SW480 (cell line): Measurements from ENCODE around the gene DNAJB5.
"Not testable (repeated sequence)": the region's sequence is repeated elsewhere in the genome, so short reads cannot be mapped to it uniquely, and the experiment has no call there.

Source experiments
- DNase-seq: peaks from one replicate; pipeline ENCODE4 v3.0.0-alpha.2; 2016; ENCODE audit warnings: low spot score

Gene DNAJB5

GRCh38 chr9:35000535-35001284, 11.2 kb downstream of the DNAJB5 start:
- no peak for DNase-seq

DNA sequence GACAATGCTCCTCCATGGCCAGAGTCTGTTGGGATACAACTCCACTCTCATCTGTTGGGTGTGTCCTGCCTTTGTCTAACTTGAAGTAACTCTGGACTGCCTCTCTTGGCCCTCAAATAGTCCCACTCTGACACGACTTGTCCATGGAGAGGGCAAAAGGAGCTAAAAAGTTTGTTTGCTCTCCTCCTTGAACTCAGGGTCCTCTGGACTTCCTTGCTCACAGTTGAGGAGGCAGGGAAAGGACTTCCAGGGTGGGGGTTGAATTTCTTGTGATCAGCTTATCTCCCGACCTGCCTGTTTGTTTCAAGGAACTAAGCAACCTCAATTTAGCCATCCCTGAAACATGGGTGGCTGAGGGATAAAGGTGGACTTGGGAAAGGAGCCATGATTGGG, 11.7 kb downstream of the DNAJB5 start:
- no peak for DNase-seq

DNA sequence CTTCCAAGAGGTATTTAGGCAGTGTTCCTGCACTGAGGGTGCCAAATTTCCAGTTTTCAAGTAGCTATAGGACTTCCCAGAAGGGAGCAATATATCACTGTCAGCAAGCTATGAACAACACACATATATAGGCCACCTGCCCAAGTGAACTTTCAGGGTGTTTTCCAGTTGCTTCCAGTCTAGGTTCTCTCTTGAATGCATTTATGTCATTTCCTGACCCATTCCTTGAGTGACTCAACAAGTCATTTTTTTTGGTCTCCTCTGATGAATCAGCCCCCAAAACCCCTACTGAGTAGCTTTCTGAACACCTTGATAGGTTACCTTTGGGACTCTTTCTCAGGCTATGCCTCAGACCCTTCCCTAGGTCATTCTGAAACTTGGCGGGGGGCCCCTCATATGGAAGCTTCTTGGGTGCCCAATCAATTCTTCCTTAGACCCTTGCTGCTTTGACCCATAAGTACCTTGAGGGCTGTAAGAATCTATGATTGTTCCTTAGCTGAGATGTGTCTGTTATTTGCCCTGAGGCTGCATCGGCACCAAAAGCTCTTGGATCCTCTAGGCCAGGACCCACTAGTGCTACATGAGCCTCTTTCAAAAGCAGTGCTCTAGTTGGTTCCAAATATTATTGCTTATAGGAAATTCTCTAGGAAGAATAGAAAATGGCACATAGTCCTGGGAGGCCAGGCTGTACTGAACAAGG, 12.4 kb downstream of the DNAJB5 start:
- DNase-seq = no peak

GRCh38 chr9:35002623-35003022, 13.1 kb downstream of the DNAJB5 start:
- DNase-seq = no peak

DNA sequence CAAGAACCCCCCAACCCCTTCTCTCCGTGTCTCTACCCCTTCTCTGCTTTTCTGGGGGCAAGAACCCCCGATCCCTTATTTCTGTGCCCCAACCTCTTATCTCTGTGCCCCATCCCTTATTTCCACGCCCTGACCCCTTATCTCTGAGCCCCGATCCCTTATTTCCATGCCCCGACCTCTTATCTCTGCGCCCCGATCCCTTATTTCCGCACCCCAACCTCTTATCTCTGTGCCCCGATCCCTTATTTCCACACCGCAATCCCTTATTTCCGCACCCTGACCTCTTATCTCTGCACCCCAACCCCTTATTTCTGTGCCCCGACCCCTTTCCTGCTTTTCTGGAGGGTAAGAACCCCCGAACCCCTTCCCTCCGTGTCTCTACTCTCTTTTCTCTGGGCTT, 14.8 kb downstream of the DNAJB5 start:
- not testable (repeated sequence) for DNase-seq

GRCh38 chr9:35010351-35010958, 20.9 kb downstream of the DNAJB5 start:
- DNase-seq = no peak

- no peak for DNase-seq
These were observed 25.0 kb downstream of the DNAJB5 start for GRCh38 chr9:35014517-35014916.

GRCh38 chr9:35023443-35023842, 33.9 kb downstream of the DNAJB5 start:
- DNase-seq = not testable (repeated sequence)

GRCh38 chr9:35026671-35027070, 37.1 kb downstream of the DNAJB5 start:
- DNase-seq = no peak

GRCh38 chr9:35027374-35027773, 37.8 kb downstream of the DNAJB5 start:
- DNase-seq = no peak

GRCh38 chr9:35027860-35028259, 38.3 kb downstream of the DNAJB5 start:
- DNase-seq = no peak

DNA sequence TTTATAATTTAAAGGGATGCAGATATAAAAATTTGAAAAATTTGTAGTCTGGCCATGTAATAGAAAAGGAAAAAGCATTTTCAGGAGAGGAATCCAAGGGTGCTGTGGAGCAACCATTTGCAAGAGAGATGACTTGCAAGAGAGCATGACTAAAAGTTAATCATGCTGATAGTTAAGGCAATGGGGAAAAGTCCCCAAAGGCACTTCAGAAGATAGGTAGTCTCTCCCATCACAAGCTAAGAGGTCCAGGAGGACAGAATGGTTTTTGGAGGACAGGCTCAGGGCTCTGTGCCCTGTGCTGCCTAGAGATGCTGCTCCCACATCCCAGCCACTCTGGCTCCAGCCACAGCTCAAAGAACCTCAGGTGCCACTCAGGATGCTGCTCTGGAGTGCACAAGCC, 38.8 kb downstream of the DNAJB5 start:
- no peak for DNase-seq

GRCh38 chr9:35029241-35029640, 39.7 kb downstream of the DNAJB5 start:
- no peak for DNase-seq

GRCh38 chr9:35029852-35030251, 40.3 kb downstream of the DNAJB5 start:
- no peak for DNase-seq

GRCh38 chr9:35033101-35033500, 43.6 kb downstream of the DNAJB5 start:
- no peak for DNase-seq

GRCh38 chr9:35035851-35036701, 46.5 kb downstream of the DNAJB5 start:
- DNase-seq = no peak

- no peak for DNase-seq
These were observed 52.6 kb downstream of the DNAJB5 start for GRCh38 chr9:35042081-35042604.

GRCh38 chr9:35042891-35043545, 53.5 kb downstream of the DNAJB5 start:
- no peak for DNase-seq

- DNase-seq = no peak
These were observed 54.5 kb downstream of the DNAJB5 start for GRCh38 chr9:35044071-35044470.
